HUES48 (cell line): ENCODE data around the gene SYMPK.
A peak's percentile ranks its signal among the peaks of the same experiment; 100 is the strongest.

Source experiments
- H3K27ac ChIP-seq: one replicate; pipeline ENCODE4 v1.7.0; 2013; ENCODE audit warnings: low read depth, low read length, inconsistent platforms
- H3K27me3 ChIP-seq: 2 replicates; pipeline ENCODE4 v1.6.1; 2013; ENCODE audit warnings: mild to moderate bottlenecking, low read length; ENCODE audit not compliant: control insufficient read depth, insufficient read depth
- H3K36me3 ChIP-seq: 2 replicates; pipeline ENCODE4 v1.6.1; 2013; ENCODE audit warnings: low read length; ENCODE audit not compliant: control insufficient read depth, insufficient read depth
- H3K4me1 ChIP-seq: 2 replicates; pipeline ENCODE4 v1.6.1; 2013; ENCODE audit warnings: mild to moderate bottlenecking, low read length; ENCODE audit not compliant: control insufficient read depth, insufficient read depth
- H3K4me3 ChIP-seq: 2 replicates; pipeline ENCODE4 v1.5.1; 2013; ENCODE audit warnings: mild to moderate bottlenecking, low read depth, low read length
- H3K9ac ChIP-seq: 2 replicates; pipeline ENCODE4 v1.6.1; 2013; ENCODE audit warnings: mild to moderate bottlenecking, low read depth, low read length, moderate library complexity
- H3K9me3 ChIP-seq: 2 replicates; pipeline ENCODE4 v1.6.1; 2013; ENCODE audit warnings: low read length; ENCODE audit not compliant: control insufficient read depth, insufficient read depth

SYMPK gene

GRCh38 chr19:45821570-45821969, 41.4 kb downstream of the SYMPK start:
- peaks cover 67% of the 10 kb centered on the region for H3K36me3 ChIP-seq
- no peak overlapping the region for H3K27ac ChIP-seq
- no peak overlapping the region for H3K9ac ChIP-seq
- H3K27me3 ChIP-seq, result no peaks in the 10 kb centered on the region
- H3K4me1 ChIP-seq, result peaks cover 16% of the 10 kb centered on the region
- no peak overlapping the region for H3K4me3 ChIP-seq
- no peaks in the 10 kb centered on the region for H3K9me3 ChIP-seq

- Histone ChIP-seq H3K27me3 (no peaks in the 10 kb centered on the region), H3K4me1 (peaks cover 16% of the 10 kb centered on the region), H3K27ac (no peak overlapping the region), H3K4me3 (no peak overlapping the region), H3K36me3 (peaks cover 62% of the 10 kb centered on the region), H3K9me3 (no peaks in the 10 kb centered on the region), H3K9ac (no peak overlapping the region)
These were observed 41.8 kb downstream of the SYMPK start for GRCh38 chr19:45821103-45821521.

DNA sequence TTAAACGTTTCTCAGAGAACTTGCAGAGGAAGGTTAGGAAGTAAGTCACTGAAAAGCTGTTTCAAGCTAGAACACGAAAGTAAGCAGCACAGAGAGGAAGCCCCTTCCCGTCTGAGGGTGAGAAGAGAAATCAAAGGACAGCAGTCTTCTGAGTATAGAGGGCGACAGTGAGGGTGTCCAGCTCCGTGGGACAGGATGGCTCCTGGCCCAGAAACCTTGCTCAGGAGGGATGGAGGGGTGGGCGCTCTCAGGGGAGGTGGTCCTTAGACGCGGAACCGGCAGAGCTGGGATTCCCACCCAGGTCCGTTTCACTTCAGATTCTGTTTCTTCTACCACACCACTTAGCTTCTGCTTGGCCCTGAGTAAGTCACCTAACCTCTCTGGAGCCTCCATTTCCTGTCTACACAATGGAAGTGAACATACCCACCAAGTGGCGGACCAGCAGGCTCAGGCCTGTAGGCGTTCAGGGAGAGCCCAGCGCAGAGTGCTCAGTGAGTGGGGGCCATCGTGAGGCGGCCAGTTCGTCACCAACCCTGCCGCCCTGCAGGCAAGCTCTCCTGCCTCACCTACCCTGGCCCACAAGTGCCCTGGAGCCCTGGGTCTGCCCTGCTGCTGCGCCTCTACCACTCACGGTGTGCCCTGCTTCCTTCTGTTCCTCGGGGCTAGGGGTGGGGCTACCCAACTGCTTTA, 42.4 kb downstream of the SYMPK start:
- H3K9me3 ChIP-seq, result no peaks in the 10 kb centered on the region
- peaks cover 16% of the 10 kb centered on the region for H3K4me1 ChIP-seq
- no peak overlapping the region for H3K4me3 ChIP-seq
- H3K9ac ChIP-seq, result no peak overlapping the region
- no peak overlapping the region for H3K27ac ChIP-seq
- H3K27me3 ChIP-seq, result no peaks in the 10 kb centered on the region
- H3K36me3 ChIP-seq, result peaks cover 57% of the 10 kb centered on the region

- no peak overlapping the region for H3K27ac ChIP-seq
- peaks cover 16% of the 10 kb centered on the region for H3K4me1 ChIP-seq
- no peak overlapping the region for H3K9ac ChIP-seq
- H3K4me3 ChIP-seq, result no peak overlapping the region
- no peaks in the 10 kb centered on the region for H3K9me3 ChIP-seq
- no peaks in the 10 kb centered on the region for H3K27me3 ChIP-seq
- peaks cover 49% of the 10 kb centered on the region for H3K36me3 ChIP-seq
These were observed 43.2 kb downstream of the SYMPK start for GRCh38 chr19:45819769-45820168.

- Histone ChIP-seq H3K27ac (peak overlapping the region; percentile 49), H3K36me3 (peaks cover 29% of the 10 kb centered on the region), H3K9me3 (no peaks in the 10 kb centered on the region), H3K27me3 (no peaks in the 10 kb centered on the region), H3K4me1 (peaks cover 16% of the 10 kb centered on the region), H3K9ac (no peak overlapping the region), H3K4me3 (no peak overlapping the region)
These were observed 45.1 kb downstream of the SYMPK start for GRCh38 chr19:45817725-45818301.

DNA sequence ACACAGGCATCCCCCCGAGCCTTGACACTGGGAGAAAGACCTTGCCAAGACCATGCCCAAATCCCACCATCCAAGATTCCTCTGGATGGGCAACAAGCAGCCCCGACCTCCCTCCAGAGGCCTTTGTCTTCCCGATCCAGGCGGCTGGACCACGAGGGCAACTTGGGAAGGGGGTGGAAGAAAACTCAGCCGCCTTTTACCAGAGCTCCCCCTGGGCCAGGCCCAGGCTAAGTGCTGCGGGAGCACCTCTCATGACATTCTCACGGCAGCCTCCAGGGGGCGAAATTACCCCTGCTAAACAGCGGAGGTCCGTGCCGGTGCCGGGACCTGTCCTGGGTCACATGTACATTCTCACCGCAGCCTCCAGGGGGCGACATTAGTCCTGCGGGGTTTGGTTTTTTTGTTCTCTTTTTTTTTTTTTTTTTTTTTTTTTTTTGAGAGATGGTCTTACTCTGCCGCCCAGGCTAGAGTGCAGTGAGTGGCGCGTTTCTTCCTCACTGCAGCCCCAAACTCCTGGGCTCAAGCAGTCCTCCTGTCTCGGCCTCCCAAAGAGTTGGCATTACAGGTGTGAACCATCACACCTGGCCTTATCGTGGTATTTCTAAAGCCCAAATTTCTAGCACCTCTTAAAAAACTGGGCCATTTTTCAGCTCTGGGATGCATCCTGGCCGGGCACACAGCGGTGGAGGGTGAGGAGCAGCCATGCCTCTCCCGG, 45.8 kb downstream of the SYMPK start:
- Histone ChIP-seq H3K36me3 (peaks cover 23% of the 10 kb centered on the region), H3K27me3 (no peaks in the 10 kb centered on the region), H3K27ac (peak overlapping the region; percentile 91), H3K9me3 (no peaks in the 10 kb centered on the region), H3K4me1 (peaks cover 16% of the 10 kb centered on the region), H3K9ac (peak overlapping the region; percentile 80), H3K4me3 (peak overlapping the region; percentile 61)

DNA sequence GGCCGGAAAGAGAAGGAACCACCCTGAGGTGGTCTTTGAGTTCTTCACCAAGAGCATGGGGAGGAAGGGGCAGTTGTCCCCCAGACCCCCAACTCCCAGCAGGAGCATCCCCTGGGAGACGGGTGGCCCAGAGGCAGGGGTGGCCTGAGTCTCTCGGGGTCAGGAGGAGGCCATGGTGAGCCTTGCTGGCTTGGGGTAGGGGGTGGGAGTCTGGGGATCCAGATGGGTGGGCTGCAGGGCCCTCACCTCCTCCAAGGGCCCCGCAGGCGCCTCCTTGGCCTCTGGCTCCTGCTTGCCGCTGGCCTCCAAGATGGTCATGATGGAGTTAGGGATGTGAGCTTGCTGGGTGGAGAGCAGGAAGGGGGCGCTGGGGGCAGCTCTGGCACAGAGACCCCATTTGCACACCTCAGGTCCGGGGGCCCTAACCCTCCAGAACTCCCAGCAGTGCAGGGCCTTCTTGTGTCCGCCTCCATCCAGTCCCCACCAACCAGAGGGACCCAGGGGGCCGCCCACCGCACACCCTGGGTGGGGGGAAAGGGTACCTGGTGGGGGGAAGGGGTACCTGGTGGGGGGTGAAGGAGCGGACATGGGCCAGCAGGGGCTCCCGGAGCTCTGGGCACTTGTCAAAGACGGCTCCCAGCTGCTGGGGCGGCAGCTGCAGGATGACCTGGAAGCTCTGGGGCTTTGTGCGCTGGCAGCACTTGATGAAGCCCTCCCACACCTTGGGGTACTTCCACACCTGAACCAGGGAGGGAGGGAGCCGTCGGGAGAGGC, 46.5 kb downstream of the SYMPK start:
- H3K27me3 ChIP-seq, result no peaks in the 10 kb centered on the region
- peaks cover 16% of the 10 kb centered on the region for H3K4me1 ChIP-seq
- peaks cover 19% of the 10 kb centered on the region for H3K36me3 ChIP-seq
- H3K9me3 ChIP-seq, result no peaks in the 10 kb centered on the region
- H3K27ac ChIP-seq, result peak overlapping the region; percentile 91
- H3K4me3 ChIP-seq, result peak overlapping the region; percentile 61
- H3K9ac ChIP-seq, result peak overlapping the region; percentile 80

DNA sequence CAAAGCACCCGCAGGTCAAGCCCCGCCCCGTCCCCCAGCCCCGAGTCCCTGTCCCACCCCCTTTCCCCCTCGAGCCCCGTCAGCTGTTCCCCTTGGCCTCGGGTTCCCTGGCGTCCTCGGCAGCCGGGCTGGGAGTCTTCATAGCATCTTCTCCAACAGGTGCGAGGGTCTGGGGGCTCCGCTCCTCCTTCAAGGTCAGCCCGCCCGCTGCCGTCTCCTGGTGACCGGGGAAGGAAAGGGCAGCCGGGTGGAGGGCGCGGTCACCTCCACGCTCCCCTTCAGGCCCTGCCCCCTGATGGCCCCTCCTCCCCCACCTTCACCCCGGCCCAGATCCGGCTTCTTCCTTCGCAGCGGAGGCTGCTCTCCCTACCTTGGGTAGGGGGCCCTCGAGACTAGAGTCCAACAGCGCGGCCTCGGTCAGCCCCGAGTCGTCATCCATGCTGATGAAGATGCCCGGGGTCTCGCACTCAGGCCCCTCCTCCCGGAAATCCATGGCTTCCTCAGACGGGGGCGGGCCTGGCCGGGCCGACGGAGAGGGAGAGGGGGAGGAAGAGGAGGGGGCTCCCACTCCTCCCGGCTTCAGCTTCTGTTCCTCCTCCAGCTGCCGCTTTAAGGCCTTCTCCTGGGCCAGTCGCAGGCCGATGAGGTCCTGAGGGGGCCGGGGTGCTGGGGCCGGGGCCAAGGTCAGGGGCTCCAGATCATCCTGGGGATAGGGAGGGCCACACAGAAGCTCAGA, 47.3 kb downstream of the SYMPK start:
- Histone ChIP-seq H3K27me3 (no peaks in the 10 kb centered on the region), H3K4me1 (peaks cover 16% of the 10 kb centered on the region), H3K4me3 (peak overlapping the region; percentile 61), H3K36me3 (peaks cover 13% of the 10 kb centered on the region), H3K27ac (peak overlapping the region; percentile 91), H3K9ac (peak overlapping the region; percentile 35; the same call in 1 of the 2 replicates), H3K9me3 (no peaks in the 10 kb centered on the region)

DNA sequence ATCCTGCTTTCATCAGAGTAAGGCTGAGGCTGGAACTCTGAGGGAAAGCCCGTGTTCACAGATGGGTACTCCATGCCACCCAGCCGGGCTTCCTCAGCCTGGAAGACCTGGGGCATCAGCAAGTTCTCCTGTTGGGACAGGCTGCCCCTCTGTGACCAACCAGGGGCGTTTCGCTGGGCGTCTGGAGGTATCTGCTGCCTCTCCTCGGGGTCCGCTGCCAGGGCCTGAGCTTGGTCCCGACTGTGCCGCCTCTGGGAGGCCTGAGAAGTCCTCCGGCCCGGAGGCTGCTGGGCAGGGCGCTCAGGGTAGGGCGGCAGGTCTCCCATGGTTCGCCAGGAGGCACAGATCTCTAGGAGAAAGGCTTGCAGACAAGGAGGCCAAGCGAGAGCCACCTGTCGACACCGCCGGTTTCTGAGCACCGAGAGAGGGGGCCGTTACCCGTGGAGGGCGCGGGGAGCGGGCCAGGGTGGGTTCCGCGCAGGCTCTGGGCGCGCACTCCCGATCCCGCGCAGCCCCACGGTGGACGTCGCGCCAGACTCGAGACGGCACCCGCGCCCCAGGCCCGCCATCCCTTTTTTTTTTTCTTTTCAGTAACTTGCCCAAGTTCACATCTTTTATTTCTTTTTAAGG, 48.0 kb downstream of the SYMPK start, which contains the start of gene RSPH6A:
TSS of gene RSPH6A (minus strand) at position 458 of the 630 bp plus-strand sequence. CDS start at position 326, 132 bp downstream.
- H3K27ac ChIP-seq, result peak within 1 kb of the TSS; percentile 91
- H3K27me3 ChIP-seq, result no peaks in the 10 kb centered on the region
- H3K4me3 ChIP-seq, result peak within 1 kb of the TSS; percentile 61
- no peaks in the 10 kb centered on the region for H3K9me3 ChIP-seq
- peak within 1 kb of the TSS; percentile 53 for H3K9ac ChIP-seq
- H3K4me1 ChIP-seq, result peaks cover 16% of the 10 kb centered on the region
- peaks cover 6% of the 10 kb centered on the region; the same call in 1 of the 2 replicates for H3K36me3 ChIP-seq
